NCI-H187 treated with DMSO at 0.1 percent for 48 hours (cell line): ENCODE measurements around the gene SPINT3.

Experiments
- DNase-seq: peaks from one replicate; lab custom pipeline; 2025; lab: John Stamatoyannopoulos, UW

The SPINT3 gene, protein sequence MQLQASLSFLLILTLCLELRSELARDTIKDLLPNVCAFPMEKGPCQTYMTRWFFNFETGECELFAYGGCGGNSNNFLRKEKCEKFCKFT

GRCh38 chr20:45515147-45515913, at the start of gene SPINT3:
Gene SPINT3 (minus strand): TSS chr20:45515622. CDS start chr20:45515608, 14 bp downstream.
- DNase-seq, result no peak

GRCh38 chr20:45564760-45565276, 49.4 kb upstream of the SPINT3 start:
- no peak for DNase-seq

DNA sequence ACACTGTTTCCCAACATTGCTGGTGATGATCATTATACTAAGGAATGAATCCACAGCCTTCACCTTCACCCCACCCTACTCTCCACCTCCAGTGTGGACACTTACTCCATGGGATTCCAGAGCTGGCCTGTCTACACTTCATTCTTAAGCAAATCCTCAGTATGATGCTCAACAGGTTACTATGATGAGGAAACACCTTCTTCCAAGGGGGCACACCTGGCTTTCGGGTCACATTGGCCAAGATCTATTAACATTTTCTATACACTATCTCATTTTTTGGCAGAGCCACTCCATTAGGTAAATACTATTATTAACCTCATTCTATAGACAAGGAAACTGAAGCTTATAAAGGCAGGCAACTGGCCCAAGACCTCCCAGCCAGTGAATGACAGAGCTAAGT, 39.8 kb upstream of the SPINT3 start:
- DNase-seq, result no peak

DNA sequence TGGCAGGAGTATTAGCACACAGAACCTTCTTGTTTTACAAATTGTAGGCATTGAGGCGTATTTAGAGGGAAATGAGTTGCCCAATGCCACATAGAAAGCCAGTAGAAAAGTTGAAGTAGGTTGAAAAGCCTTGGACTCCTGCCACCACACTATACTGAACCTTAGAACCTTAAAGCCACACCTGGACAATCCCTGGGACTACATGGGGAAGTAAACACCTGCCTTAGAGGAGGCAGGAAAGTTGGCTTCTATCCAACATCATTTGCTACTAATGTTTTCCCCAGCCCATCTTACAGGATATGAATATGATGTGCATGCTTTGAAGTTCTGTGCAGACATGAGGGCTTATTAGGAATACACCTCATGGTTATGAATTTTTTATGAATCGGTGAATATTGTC, 37.0 kb upstream of the SPINT3 start:
- DNase-seq, result no peak

GRCh38 chr20:45550765-45551164, 35.3 kb upstream of the SPINT3 start:
- no peak for DNase-seq

DNA sequence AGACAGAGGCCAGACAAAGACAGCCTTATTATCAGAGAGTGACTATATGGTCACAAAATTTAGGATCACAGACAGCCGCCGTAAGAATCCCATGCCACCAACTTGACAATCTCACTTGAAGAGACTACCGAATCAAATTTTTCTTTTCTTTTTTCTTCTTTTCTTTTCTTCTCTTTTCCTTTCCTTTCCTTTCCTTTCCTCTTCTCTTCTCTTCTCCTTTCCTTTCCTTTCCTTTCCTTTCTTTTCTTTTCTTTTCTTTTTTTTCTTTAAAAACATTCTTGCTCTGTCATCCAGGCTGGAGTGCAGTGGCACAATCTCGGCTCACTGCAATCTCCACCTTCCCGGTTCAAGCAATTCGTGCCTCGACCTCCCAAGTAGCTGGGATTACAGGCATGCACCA, 33.0 kb upstream of the SPINT3 start:
- no peak for DNase-seq

DNA sequence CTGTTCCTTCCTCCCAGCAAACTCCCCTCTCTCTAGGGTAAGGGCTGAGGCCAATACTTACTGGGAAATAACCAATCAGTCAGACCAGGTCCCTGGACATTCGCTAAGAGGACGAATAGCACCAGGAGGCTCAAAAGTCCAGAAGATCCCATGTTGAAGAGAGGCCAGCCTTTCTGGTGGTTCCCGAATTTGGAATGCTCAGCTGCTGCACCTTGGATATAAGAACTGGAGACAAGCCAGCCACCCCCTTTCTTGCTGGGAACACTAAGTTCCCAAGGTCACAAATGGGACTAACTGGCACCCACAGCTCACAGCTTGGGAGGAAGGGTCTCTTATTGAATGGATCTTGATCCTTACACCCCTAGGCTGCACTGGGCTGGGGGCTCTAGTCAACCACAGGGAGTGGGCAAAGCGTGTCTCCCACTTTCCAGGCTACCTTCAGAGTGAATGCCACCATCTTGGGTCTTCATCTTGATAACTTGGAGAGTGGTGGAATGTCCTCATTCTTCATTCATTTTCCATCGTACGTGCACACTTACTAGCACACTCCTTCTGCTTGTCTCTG, 31.9 kb upstream of the SPINT3 start, which contains the start of gene EPPIN:
Gene EPPIN (minus strand): TSS at position 196 of the 565 bp plus-strand sequence. CDS start 44 bp downstream, at position 152.
- no peak for DNase-seq

DNA sequence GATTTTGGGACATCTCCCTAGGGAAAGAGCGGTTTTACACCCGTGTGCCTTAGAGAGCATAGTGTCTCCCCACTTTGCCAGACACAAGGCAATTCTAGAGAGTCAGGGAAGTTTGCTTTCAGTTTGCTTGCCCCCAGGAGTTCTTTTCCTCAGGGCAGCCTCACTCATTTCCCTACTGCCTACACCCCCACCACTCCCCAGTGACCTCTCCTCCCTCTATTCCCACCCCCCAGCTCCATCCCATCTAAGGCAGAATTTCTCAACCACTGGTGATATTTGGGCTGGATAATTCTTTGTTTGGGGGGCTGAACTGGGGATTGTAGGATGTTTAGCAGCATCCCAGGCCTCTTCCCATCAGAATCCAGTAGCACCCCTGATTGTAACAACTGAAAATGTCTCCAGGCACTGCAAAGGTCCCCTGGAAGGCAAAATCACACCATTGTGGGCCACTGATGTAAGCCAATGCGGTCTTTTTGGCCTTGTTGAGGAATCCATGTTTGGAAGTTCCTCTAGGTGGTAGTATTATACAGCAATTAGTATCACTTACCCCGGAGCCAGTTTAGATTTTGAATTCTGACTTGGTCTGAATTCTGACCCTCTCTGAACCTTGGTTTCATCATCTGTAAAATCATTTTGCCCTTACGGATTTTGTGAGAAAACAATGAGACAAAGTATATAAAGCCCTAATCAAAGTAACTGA, 30.5 kb upstream of the SPINT3 start:
- DNase-seq, result no peak

DNA sequence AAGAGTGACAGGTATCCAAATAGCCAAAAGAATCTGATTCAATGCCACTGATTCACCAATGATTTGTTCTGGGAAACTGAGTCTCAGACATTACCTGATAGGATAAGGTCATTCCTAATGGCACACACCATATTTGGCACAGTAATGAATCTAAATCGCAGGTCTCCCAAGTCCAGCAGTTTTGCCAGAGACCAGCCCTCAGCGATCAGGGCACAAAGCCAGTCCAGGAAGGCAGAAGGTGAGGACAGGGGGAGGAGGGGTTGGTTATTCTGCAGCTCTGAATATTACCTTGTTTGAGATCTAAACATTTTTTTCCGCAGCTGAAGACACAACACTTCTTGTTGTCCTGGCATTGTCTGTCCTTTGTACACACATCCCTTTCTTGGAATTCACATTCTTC, 29.9 kb upstream of the SPINT3 start:
- no peak for DNase-seq

- DNase-seq, result no peak
These were observed 24.0 kb upstream of the SPINT3 start, which contains the start of gene WFDC6 for GRCh38 chr20:45539382-45539781. Gene WFDC6 (minus strand): TSS chr20:45539482. CDS start chr20:45539407, 75 bp downstream.

GRCh38 chr20:45538209-45538799, 22.9 kb upstream of the SPINT3 start:
- DNase-seq, result no peak

DNA sequence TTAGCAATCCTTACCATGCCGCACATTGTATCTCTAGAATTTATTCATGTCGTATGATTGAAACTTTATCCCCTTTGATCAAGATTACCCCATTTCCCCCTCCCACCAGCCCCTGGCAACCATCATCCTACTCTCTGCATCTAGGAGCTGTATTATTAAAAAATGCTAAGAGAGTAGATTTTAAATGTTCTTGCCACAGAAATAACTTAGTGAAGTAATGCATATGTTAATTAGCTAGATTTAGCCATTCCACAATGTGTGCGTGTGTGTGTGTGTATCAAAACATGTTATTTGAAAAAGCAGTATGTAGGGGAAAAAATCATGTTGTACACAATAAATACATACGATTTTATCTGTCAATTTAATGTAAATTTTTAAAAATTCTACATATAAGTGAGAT, 11.9 kb upstream of the SPINT3 start:
- DNase-seq, result no peak

- no peak for DNase-seq
These were observed 8.4 kb upstream of the SPINT3 start for GRCh38 chr20:45523821-45524220.

- DNase-seq, result no peak
These were observed 2.9 kb upstream of the SPINT3 start for GRCh38 chr20:45518282-45518681.

DNA sequence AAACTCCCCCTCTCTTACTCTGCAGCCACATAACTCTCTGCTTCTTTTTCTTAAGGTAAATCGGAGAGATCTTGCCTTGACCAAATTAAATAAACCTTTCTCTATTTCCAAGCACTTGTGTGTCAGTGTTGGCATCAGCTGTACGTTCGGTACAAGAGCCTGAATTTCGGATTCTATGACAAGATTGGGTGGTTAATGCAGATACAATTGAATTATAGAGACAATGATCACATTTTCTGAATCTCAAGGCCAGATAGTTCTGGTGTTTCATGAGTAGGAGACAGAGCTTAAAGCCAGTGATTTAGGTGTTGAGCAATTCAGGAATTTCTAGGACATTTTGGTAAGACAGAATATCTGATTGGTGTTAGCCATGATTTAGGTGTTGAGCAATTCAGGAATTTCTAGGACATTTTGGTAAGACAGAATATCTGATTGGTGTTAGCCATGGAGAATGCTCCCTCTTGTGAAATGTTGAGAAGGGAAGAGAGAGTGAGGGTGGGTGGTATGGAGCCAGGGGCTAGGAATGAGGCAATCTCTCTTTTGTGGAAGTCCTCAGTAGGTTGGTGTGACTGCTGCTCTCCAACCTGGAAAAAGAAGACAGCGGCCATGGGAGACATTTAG, 5.1 kb downstream of the SPINT3 start:
- DNase-seq, result no peak

DNA sequence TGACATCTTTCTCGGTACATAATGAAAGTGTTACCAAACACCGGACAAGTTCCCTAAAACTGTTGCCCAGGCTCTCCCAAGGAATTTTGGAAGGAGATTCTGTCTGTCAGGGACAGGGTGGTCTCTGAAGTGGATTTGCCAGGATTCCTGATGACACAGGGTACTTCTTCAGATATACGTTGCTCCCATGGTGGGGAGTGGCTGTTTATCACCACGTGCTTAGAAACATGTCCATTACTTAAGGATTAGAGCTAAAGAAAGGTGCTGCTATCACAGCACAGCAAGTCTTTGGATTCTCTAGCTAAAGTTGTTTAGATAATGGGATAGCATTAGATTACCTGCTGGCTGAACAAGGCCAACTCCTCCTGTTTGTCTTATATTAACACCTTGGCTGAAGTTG, 6.3 kb downstream of the SPINT3 start:
- no peak for DNase-seq

- no peak for DNase-seq
These were observed 7.1 kb downstream of the SPINT3 start for GRCh38 chr20:45508068-45508886.

DNA sequence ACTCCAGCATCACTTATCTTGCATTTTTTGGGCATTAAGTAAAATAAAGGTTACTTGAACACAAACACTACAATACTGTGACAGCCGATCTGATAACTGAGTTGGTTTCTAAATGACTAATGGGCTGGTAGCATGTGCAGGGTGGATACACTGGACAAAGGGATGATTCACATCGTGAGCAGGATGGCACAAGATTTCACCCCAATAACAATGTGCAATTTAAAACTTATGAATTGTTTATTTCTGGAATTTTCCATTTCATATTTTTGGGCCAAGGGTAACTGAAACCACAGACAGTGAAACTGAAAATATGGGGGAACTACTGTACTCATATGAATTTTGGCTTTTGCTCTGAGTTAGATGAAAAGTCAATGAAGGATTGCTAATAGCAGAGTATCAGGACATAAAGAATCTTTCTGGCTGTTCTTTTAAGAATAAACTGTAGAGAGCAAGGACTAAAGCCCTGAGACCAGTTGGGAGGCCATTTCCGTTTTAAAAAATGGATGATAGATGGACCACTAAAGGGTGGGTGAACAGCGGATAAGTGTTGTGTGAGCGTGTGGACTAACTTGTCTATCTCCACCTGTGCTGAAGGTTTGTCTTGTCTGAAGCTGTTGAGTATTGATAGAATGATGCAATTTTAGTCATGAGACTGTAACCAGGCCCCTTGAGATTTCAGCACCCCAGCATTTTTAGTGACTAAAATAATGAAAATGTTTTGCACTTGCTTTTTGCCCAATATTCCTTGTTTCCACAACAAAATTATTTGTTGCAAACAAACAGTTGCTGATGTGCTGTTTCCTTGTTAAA, 8.2 kb downstream of the SPINT3 start:
- DNase-seq, result no peak

DNA sequence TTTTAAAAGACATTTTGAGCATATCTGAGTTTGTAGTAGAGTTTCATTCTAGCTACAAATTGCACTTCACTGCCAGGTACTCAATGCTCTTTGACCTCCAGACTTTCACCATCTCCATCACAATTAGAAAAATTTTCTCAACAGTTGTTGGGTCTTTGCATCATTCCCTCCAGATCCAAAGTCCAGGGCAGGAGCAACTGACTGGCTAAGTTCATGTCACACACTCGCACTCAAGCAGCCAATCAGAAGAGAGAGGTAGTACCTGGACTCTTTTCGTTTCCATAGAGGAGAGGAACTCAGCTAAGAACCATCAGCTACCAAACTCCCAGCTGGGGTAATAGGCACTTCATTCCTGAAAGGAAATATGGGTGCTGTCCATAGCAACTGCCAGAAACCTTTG, 9.0 kb downstream of the SPINT3 start:
- DNase-seq, result no peak

DNA sequence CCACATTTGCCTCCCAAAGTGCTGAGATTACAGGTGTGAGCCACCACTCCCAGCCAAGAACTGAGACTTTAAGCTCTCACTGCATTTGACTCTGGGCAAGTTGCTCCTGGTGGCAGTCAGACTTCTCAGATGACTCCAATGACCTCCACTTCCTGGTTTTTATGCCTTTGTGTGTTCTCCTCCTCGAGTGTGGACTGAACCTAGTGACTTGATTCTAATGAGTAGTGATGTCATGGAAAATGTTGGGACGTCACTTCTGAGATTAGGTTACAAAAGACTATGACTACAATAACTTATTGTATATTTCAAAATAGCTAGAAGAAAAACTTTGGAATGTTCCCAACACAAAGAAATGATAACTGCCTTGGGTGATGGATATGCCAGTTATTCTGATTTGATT, 12.0 kb downstream of the SPINT3 start:
- DNase-seq, result no peak
